Heart left ventricle (tissue), 13 donors: ENCODE results near the gene FLT3LG.

Experiments used
- CTCF ChIP-seq, 12 donors: fragments of 200-600 bp; sonication (generic) in 4 of 12; IDR thresholded peaks; one replicate each; pipeline versions ENCODE4 v1.5.0 to v1.8.0; 2018 to 2022; ENCODE audit warnings: antibody characterized with exemption in 12 of 12, mild to moderate bottlenecking in 5 of 12
- POLR2A ChIP-seq, 2 donors: fragments of 450-650 bp; IDR thresholded peaks; one replicate each; pipeline ENCODE4 v1.6.1; 2017; ENCODE audit warnings: antibody characterized with exemption in 2 of 2, mild to moderate bottlenecking in 2 of 2, moderate library complexity in 2 of 2
- donor health status: ischemic (EF 13 %, LVEDD 7.1; RV severe dilation, severe dysfunction).
- donor health status: DM: no; HTN: yes; CAD: no.
- donor health status: DM: no; HTN: no; CAD: no.
- donor health status: ischemic (EF 25% LVEDD 6.9; RV normal size, moderate dysfunction).
- donor health status: ischemic (EF 25% LVEDD 5.7; RV mildly dilated, moderate dysfunction).
- donor health status: ischemic (EF 35%, LVEDD 5.7; RV mildly dilated, moderate dysfunction).
- donor health status: nonischemic (EF 11% LVEDD 7.7; RV severe dilation, severe dysfunction).
- donor health status: DM: yes; HTN: yes; CAD: no.
- donor health status: PGD.
- donor health status: ischemic (EF 29% LVEDD 5.4; RV normal size, mild dysfunction).
- donor health status: nonischemic (EF 23%, LVEDD 6.1; RV moderate dilation, normal function).

GRCh38 chr19:49456326-49456725 lies 17.7 kb upstream of the FLT3LG start:
- TF ChIP-seq CTCF (IDR thresholded peaks at IDR 0.05) = no peak
- TF ChIP-seq POLR2A (IDR thresholded peaks at IDR 0.05) = no peak
